HepG2 (cell line): ENCODE data around the gene ATP9A. TPM values are rescaled to one million over a fixed set of nuclear protein-coding genes. Genes with fewer than 3 reads are reported as not detected.

Experiments used
- AKNA ChIP-seq: sonication (generic); formaldehyde crosslinking; IDR thresholded peaks from 2 replicates; pipeline ENCODE4 v1.4.0; 2020; ENCODE audit warnings: missing genetic modification reagents, borderline replicate concordance
- CBX5 ChIP-seq: sonication (generic); formaldehyde crosslinking; IDR thresholded peaks from 2 replicates; pipeline ENCODE4 v1.4.0; 2020; ENCODE audit warnings: missing genetic modification reagents, borderline replicate concordance
- CREM ChIP-seq, 2 experiments: sonication (generic) in 1 of 2; formaldehyde crosslinking in 1 of 2; IDR thresholded peaks; 2 replicates each; pipeline versions ENCODE4 v1.4.0 to v1.6.1; 2016 to 2020; ENCODE audit warnings: antibody characterized with exemption in 1 of 2, mild to moderate bottlenecking in 1 of 2, missing genetic modification reagents in 1 of 2
- HDAC2 ChIP-seq: sonication (generic); formaldehyde crosslinking; IDR thresholded peaks from 2 replicates; pipeline ENCODE4 v1.4.0; 2020; ENCODE audit warnings: missing genetic modification reagents
- HES4 ChIP-seq: sonication (generic); formaldehyde crosslinking; IDR thresholded peaks from 2 replicates; pipeline ENCODE4 v1.9.0; 2021; ENCODE audit warnings: mild to moderate bottlenecking, missing genetic modification reagents, borderline replicate concordance
- MIER2 ChIP-seq: IDR thresholded peaks from 2 replicates; pipeline ENCODE4 v1.6.1; 2016; ENCODE audit warnings: missing biosample characterization, missing genetic modification reagents
- RNF2 ChIP-seq: fragments of 450-650 bp; conservative IDR thresholded peaks from 2 replicates; pipeline ENCODE4 v1.6.1; 2016; ENCODE audit warnings: low read depth
- TFE3 ChIP-seq: IDR thresholded peaks from 2 replicates; pipeline ENCODE4 v1.6.1; 2016
- ZNF546 ChIP-seq: sonication (generic); formaldehyde crosslinking; conservative IDR thresholded peaks from 2 replicates; pipeline ENCODE4 v1.8.1; 2023; ENCODE audit warnings: mild to moderate bottlenecking, missing genetic modification reagents
- polyA plus RNA-seq, 8 experiments: library from polyadenylated mRNA; depleted of rRNA in 3 of 8; stranded (reverse) in 7 of 8; unstranded in 1 of 8; fragments of >200 nt; fragmentation: Illumina TruSeq in 4 of 8; extraction: Trizol in 4 of 8; gene quantifications; 2 replicates each; pipeline versions ENCODE4 v1.2.1 to v1.2.3, GENCODE V29; 2011 to 2016; ENCODE audit warnings: low read depth in 4 of 8, missing spikeins in 1 of 8, mixed read lengths in 1 of 8; ENCODE audit not compliant: insufficient read depth in 1 of 8
- total RNA-seq, 5 experiments: library from RNA; depleted of rRNA; stranded (reverse); fragments of >200 nt; fragmentation: Illumina TruSeq; extraction: Trizol; gene quantifications; 2 replicates each; pipeline ENCODE4 v1.2.3, GENCODE V29; 2016; ENCODE audit warnings: low read depth in 1 of 5
- TF ChIP-seq, protein P1 (sequence below): sonication (generic); formaldehyde crosslinking; IDR thresholded peaks from 2 replicates; pipeline ENCODE4 v1.5.1; 2020; ENCODE audit warnings: mild to moderate bottlenecking, missing genetic modification reagents
- TF ChIP-seq, protein P2 (sequence below): IDR thresholded peaks from 2 replicates; pipeline ENCODE4 v1.6.1; 2012; ENCODE audit warnings: low read length, improper control_type of control experiment
- TF ChIP-seq, protein P3 (sequence below): sonication (generic); formaldehyde crosslinking; IDR thresholded peaks from 2 replicates; pipeline ENCODE4 v1.4.0; 2020; ENCODE audit warnings: missing genetic modification reagents
- TF ChIP-seq, protein P4 (sequence below): sonication (generic); formaldehyde crosslinking; IDR thresholded peaks from 2 replicates; pipeline ENCODE4 v1.4.0; 2020; ENCODE audit warnings: mild to moderate bottlenecking, missing genetic modification reagents

The ATP9A gene
- total and polyA plus RNA-seq, 2 of the 13 experiments (the other 11 are each of a cell fraction or from before 2014, with no cell fraction given), result 11.8 to 18.5 TPM

GRCh38 chr20:51801122-51801822, 33.1 kb upstream of the ATP9A start (continued):
- TF ChIP-seq, protein P1, sequence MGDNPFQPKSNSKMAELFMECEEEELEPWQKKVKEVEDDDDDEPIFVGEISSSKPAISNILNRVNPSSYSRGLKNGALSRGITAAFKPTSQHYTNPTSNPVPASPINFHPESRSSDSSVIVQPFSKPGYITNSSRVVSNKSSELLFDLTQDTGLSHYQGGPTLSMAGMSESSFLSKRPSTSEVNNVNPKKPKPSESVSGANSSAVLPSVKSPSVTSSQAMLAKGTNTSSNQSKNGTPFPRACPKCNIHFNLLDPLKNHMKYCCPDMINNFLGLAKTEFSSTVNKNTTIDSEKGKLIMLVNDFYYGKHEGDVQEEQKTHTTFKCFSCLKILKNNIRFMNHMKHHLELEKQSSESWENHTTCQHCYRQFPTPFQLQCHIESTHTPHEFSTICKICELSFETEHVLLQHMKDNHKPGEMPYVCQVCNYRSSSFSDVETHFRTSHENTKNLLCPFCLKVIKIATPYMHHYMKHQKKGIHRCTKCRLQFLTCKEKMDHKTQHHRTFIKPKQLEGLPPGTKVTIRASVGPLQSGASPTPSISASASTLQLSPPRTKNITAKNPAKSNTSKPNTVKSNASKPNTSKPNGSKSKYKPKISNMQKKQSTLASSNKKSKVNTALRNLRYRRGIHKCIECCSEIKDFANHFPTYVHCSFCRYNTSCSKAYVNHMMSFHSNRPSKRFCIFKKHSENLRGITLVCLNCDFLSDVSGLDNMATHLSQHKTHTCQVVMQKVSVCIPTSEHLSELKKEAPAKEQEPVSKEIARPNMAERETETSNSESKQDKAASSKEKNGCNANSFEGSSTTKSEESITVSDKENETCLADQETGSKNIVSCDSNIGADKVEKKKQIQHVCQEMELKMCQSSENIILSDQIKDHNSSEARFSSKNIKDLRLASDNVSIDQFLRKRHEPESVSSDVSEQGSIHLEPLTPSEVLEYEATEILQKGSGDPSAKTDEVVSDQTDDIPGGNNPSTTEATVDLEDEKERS (CRISPR knock-in tag), result no peak
- TF ChIP-seq CBX5 (no peak), HDAC2 (CRISPR knock-in tag) (no peak), CREM (IDR thresholded peaks at IDR 0.05) (no peak), CREM (CRISPR knock-in tag; IDR thresholded peaks at IDR 0.05) (no peak), RNF2 (no peak), AKNA (CRISPR knock-in tag) (no peak), MIER2 (CRISPR knock-in tag) (no peak), ZNF546 (no peak), HES4 (CRISPR knock-in tag) (peak; percentile 62; the same call in 1 of the 2 replicates), TFE3 (CRISPR knock-in tag) (no peak)
- TF ChIP-seq, protein P2, sequence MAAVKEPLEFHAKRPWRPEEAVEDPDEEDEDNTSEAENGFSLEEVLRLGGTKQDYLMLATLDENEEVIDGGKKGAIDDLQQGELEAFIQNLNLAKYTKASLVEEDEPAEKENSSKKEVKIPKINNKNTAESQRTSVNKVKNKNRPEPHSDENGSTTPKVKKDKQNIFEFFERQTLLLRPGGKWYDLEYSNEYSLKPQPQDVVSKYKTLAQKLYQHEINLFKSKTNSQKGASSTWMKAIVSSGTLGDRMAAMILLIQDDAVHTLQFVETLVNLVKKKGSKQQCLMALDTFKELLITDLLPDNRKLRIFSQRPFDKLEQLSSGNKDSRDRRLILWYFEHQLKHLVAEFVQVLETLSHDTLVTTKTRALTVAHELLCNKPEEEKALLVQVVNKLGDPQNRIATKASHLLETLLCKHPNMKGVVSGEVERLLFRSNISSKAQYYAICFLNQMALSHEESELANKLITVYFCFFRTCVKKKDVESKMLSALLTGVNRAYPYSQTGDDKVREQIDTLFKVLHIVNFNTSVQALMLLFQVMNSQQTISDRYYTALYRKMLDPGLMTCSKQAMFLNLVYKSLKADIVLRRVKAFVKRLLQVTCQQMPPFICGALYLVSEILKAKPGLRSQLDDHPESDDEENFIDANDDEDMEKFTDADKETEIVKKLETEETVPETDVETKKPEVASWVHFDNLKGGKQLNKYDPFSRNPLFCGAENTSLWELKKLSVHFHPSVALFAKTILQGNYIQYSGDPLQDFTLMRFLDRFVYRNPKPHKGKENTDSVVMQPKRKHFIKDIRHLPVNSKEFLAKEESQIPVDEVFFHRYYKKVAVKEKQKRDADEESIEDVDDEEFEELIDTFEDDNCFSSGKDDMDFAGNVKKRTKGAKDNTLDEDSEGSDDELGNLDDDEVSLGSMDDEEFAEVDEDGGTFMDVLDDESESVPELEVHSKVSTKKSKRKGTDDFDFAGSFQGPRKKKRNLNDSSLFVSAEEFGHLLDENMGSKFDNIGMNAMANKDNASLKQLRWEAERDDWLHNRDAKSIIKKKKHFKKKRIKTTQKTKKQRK, result no peak
- TF ChIP-seq, protein P3, sequence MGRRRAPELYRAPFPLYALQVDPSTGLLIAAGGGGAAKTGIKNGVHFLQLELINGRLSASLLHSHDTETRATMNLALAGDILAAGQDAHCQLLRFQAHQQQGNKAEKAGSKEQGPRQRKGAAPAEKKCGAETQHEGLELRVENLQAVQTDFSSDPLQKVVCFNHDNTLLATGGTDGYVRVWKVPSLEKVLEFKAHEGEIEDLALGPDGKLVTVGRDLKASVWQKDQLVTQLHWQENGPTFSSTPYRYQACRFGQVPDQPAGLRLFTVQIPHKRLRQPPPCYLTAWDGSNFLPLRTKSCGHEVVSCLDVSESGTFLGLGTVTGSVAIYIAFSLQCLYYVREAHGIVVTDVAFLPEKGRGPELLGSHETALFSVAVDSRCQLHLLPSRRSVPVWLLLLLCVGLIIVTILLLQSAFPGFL (CRISPR knock-in tag), result no peak
- TF ChIP-seq, protein P4, sequence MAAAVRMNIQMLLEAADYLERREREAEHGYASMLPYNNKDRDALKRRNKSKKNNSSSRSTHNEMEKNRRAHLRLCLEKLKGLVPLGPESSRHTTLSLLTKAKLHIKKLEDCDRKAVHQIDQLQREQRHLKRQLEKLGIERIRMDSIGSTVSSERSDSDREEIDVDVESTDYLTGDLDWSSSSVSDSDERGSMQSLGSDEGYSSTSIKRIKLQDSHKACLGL (CRISPR knock-in tag), result 0 out of 2 replicates have a peak, but pooled peaks have one; percentile 25
